Measurements from ENCODE around the gene PPARGC1A.
A peak's percentile ranks its signal among the peaks of the same experiment; 100 is the strongest.

- TF ChIP-seq CTCF (IDR thresholded peaks at IDR 0.05) (no peak), POLR2A (IDR thresholded peaks at IDR 0.05) (no peak), EP300 (IDR thresholded peaks at IDR 0.05) (peak in 3 of 4 donors; percentile 48 to 74 (median 54)), POLR2AphosphoS5 (IDR thresholded peaks at IDR 0.05) (peak; percentile 47 to 71 (median 60))
Observed at GRCh38 chr4:23934915-23935314, 45.1 kb upstream of the PPARGC1A start.
